Neural cell (in vitro differentiated cells): ENCODE results near the gene MAST2. TPM values are rescaled to one million over a fixed set of nuclear protein-coding genes. Genes with fewer than 3 reads are reported as not detected.

Source experiments
- H2AFZ ChIP-seq: fragments of 200-600, 300-800 bp; sonication (generic), shearing (Covaris generic); 2 replicates; pipeline ENCODE4 v1.6.0; 2014; ENCODE audit warnings: low read depth, mild to moderate bottlenecking, antibody characterized with exemption, low read length, moderate library complexity
- H3F3A ChIP-seq: fragments of 200-600 bp; shearing (Covaris generic); 2 replicates; pipeline ENCODE4 v1.6.1; 2016; ENCODE audit warnings: mild to moderate bottlenecking, moderate library complexity, mixed read lengths, antibody characterized with exemption, low read length; ENCODE audit not compliant: insufficient read depth, poor library complexity, severe bottlenecking
- H3K27ac ChIP-seq: fragments of 200-600, 300-800 bp; sonication (generic), shearing (Covaris generic); 2 replicates; pipeline ENCODE4 v1.5.1; 2014; ENCODE audit warnings: mild to moderate bottlenecking, low read length, moderate library complexity
- H3K27me3 ChIP-seq: fragments of 300-800, 200-600 bp; sonication (generic), shearing (Covaris generic); 2 replicates; pipeline ENCODE4 v1.6.0; 2014; ENCODE audit warnings: mild to moderate bottlenecking, low read depth, low read length, moderate library complexity; ENCODE audit not compliant: insufficient read depth
- H3K36me3 ChIP-seq: fragments of 300-800, 200-600 bp; sonication (generic), shearing (Covaris generic); 2 replicates; pipeline ENCODE4 v1.5.1; 2014; ENCODE audit warnings: mild to moderate bottlenecking, antibody characterized with exemption, low read length, moderate library complexity; ENCODE audit not compliant: insufficient read depth
- H3K4me2 ChIP-seq: fragments of 300-800, 200-600 bp; sonication (generic), shearing (Covaris generic); 2 replicates; pipeline ENCODE4 v1.6.0; 2014; ENCODE audit warnings: mild to moderate bottlenecking, low read length
- H3K4me3 ChIP-seq: fragments of 300-800, 200-600 bp; sonication (generic), shearing (Covaris generic); 2 replicates; pipeline ENCODE4 v1.5.1; 2014; ENCODE audit warnings: mild to moderate bottlenecking, low read length, moderate library complexity
- H3K79me2 ChIP-seq: fragments of 200-600 bp; shearing (Covaris generic); replicated peaks from 2 replicates; pipeline ENCODE4 v1.6.0; 2014; ENCODE audit warnings: mild to moderate bottlenecking, low read length, moderate library complexity; ENCODE audit not compliant: insufficient read depth
- H3K9ac ChIP-seq: fragments of 300-800, 200-600 bp; sonication (generic), shearing (Covaris generic); 2 replicates; pipeline ENCODE4 v1.6.1; 2016; ENCODE audit warnings: mild to moderate bottlenecking, low read length, mixed read lengths
- H3K9me2 ChIP-seq: fragments of 200-600 bp; shearing (Covaris generic); 2 replicates; pipeline ENCODE4 v1.6.1; 2016; ENCODE audit warnings: mild to moderate bottlenecking, low read length, mixed read lengths; ENCODE audit not compliant: insufficient read depth
- H3K9me3 ChIP-seq: fragments of 200-600, 300-800 bp; sonication (generic), shearing (Covaris generic); 2 replicates; pipeline ENCODE4 v1.6.1; 2016; ENCODE audit warnings: mild to moderate bottlenecking, mixed run types, low read length, moderate library complexity, mixed read lengths
- H4K20me1 ChIP-seq: fragments of 200-600 bp; shearing (Covaris generic); 2 replicates; pipeline ENCODE4 v1.6.1; 2016; ENCODE audit warnings: mild to moderate bottlenecking, mixed run types; ENCODE audit not compliant: insufficient read depth
- EP300 ChIP-seq: fragments of 450-650 bp; conservative IDR thresholded peaks from 2 replicates; pipeline ENCODE4 v1.6.1; 2014; ENCODE audit warnings: antibody characterized with exemption, mild to moderate bottlenecking, moderate library complexity; ENCODE audit not compliant: poor library complexity, severe bottlenecking
- EZH2 ChIP-seq: fragments of 200-600, 300-800 bp; shearing (Covaris generic), sonication (generic); IDR thresholded peaks from 2 replicates; pipeline ENCODE4 v1.6.1; 2014; ENCODE audit warnings: antibody characterized with exemption, low read length, borderline replicate concordance, mild to moderate bottlenecking; ENCODE audit not compliant: insufficient read depth, poor library complexity, severe bottlenecking
- MXI1 ChIP-seq: fragments of 450-650 bp; conservative IDR thresholded peaks from 2 replicates; pipeline ENCODE4 v1.6.1; 2014; ENCODE audit warnings: antibody characterized with exemption, mild to moderate bottlenecking; ENCODE audit not compliant: poor library complexity, severe bottlenecking
- POLR2AphosphoS5 ChIP-seq: IDR thresholded peaks from 2 replicates; pipeline ENCODE4 v1.6.1; 2012
- RAD21 ChIP-seq: fragments of 450-650 bp; conservative IDR thresholded peaks from 2 replicates; pipeline ENCODE4 v1.6.1; 2014; ENCODE audit warnings: antibody characterized with exemption, mild to moderate bottlenecking, moderate library complexity
- REST ChIP-seq: IDR thresholded peaks from 2 replicates; pipeline ENCODE4 v1.6.1; 2012; ENCODE audit warnings: borderline replicate concordance
- SMC3 ChIP-seq: fragments of 450-650 bp; conservative IDR thresholded peaks from 2 replicates; pipeline ENCODE4 v1.6.1; 2014; ENCODE audit warnings: antibody characterized with exemption, mild to moderate bottlenecking, moderate library complexity; ENCODE audit not compliant: poor library complexity
- TAF1 ChIP-seq: IDR thresholded peaks from 2 replicates; pipeline ENCODE4 v1.6.1; 2012; ENCODE audit warnings: low read depth
- polyA plus RNA-seq: library from polyadenylated mRNA; depleted of rRNA; stranded (reverse); fragments of >200 nt; gene quantifications from 2 replicates; pipeline ENCODE4 v1.2.3, GENCODE V29; 2014
- TF ChIP-seq, protein P1 (sequence below): fragments of 450-650 bp; IDR thresholded peaks from 2 replicates; pipeline ENCODE4 v1.5.1; 2014; ENCODE audit warnings: antibody characterized with exemption, mild to moderate bottlenecking, moderate library complexity; ENCODE audit not compliant: poor library complexity, severe bottlenecking

MAST2 gene
- polyA plus RNA-seq, 1 donor from 2014 or later = 22.2 TPM

- no peak overlapping the region for H2AFZ ChIP-seq
- H4K20me1 ChIP-seq = no peaks in the 10 kb centered on the region
- H3F3A ChIP-seq = no peaks in the 10 kb centered on the region
- no peaks in the 10 kb centered on the region for H3K9me2 ChIP-seq
- H3K27ac ChIP-seq = no peak overlapping the region
- no peak overlapping the region for H3K4me2 ChIP-seq
- no peaks in the 10 kb centered on the region for H3K27me3 ChIP-seq
- H3K9me3 ChIP-seq = no peaks in the 10 kb centered on the region
- H3K36me3 ChIP-seq = no peaks in the 10 kb centered on the region
- H3K4me3 ChIP-seq = no peak overlapping the region
- H3K9ac ChIP-seq = no peak overlapping the region
- H3K79me2 ChIP-seq = no peaks in the 10 kb centered on the region
- TF ChIP-seq MXI1 (no peak), SMC3 (no peak), REST (no peak), EZH2 (no peak), POLR2AphosphoS5 (no peak), EP300 (no peak), RAD21 (no peak), TAF1 (no peak)
- TF ChIP-seq, protein P1, sequence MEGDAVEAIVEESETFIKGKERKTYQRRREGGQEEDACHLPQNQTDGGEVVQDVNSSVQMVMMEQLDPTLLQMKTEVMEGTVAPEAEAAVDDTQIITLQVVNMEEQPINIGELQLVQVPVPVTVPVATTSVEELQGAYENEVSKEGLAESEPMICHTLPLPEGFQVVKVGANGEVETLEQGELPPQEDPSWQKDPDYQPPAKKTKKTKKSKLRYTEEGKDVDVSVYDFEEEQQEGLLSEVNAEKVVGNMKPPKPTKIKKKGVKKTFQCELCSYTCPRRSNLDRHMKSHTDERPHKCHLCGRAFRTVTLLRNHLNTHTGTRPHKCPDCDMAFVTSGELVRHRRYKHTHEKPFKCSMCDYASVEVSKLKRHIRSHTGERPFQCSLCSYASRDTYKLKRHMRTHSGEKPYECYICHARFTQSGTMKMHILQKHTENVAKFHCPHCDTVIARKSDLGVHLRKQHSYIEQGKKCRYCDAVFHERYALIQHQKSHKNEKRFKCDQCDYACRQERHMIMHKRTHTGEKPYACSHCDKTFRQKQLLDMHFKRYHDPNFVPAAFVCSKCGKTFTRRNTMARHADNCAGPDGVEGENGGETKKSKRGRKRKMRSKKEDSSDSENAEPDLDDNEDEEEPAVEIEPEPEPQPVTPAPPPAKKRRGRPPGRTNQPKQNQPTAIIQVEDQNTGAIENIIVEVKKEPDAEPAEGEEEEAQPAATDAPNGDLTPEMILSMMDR = no peak
Observed at GRCh38 chr1:45922813-45923212, 119.4 kb downstream of the MAST2 start.

DNA sequence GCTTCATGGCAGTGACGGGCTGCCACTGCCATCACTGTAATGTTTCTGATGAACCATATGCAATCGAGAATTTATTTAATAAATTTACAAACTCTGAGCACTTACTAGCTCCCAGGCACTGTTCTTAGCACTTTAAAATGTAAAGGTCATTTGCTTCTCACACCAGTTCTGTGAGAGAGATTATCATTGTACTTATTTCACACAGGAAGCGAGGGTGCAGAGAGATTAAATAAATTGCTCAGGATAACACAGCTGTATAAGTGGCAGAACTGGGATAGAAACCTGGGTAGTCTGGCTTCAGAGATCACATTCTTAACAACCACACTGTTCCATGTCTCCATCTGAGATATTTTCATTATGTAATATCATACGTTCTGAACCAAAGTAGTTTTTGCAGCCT is 119.9 kb downstream of the MAST2 start:
- Histone ChIP-seq H3F3A (no peaks in the 10 kb centered on the region), H3K27me3 (no peaks in the 10 kb centered on the region), H3K4me3 (no peak overlapping the region), H2AFZ (no peak overlapping the region), H3K9me3 (no peaks in the 10 kb centered on the region), H3K27ac (no peak overlapping the region), H4K20me1 (no peaks in the 10 kb centered on the region), H3K4me2 (no peak overlapping the region), H3K9me2 (no peaks in the 10 kb centered on the region), H3K36me3 (no peaks in the 10 kb centered on the region), H3K79me2 (no peaks in the 10 kb centered on the region), H3K9ac (no peak overlapping the region)
- TF ChIP-seq TAF1 (no peak), POLR2AphosphoS5 (no peak), EZH2 (no peak), RAD21 (no peak), EP300 (no peak)

DNA sequence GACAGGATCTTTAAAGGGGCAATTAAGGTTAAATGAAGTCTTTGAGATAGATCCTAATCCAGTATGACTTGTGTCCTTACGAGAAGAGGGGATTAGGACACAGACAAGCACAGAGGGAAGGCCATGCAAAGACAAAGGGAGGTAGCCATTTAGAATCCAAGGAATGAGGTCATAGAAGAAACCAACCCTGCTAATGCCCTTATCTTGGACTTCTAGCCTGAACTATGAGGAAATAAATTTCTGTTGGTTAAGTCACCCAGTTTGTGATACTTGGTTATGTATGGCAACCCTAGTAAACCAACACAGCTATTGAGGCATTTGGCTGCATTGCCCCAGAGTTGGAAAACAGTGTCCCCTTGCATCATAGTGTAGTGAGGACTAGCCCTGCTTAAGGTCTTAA is 121.3 kb downstream of the MAST2 start:
- no peak overlapping the region for H3K4me2 ChIP-seq

More for the DNA sequence above, 121.3 kb downstream of the MAST2 start:
- Histone ChIP-seq H3F3A (no peaks in the 10 kb centered on the region), H3K27me3 (no peaks in the 10 kb centered on the region), H4K20me1 (no peaks in the 10 kb centered on the region), H3K79me2 (no peaks in the 10 kb centered on the region), H3K9me3 (no peaks in the 10 kb centered on the region), H2AFZ (no peak overlapping the region), H3K9ac (no peak overlapping the region), H3K27ac (no peak overlapping the region), H3K4me3 (no peak overlapping the region), H3K36me3 (no peaks in the 10 kb centered on the region), H3K9me2 (no peaks in the 10 kb centered on the region)
- no peak for TF ChIP-seq MXI1
- TF ChIP-seq EP300 = no peak
- TF ChIP-seq EZH2 = no peak
- no peak for TF ChIP-seq REST
- no peak for TF ChIP-seq RAD21
- no peak for TF ChIP-seq POLR2AphosphoS5
- TF ChIP-seq SMC3 = no peak
- no peak for TF ChIP-seq TAF1
- TF ChIP-seq, protein P1 = no peak
